Ascending aorta (tissue), 2 donors: Measurements from ENCODE around the gene STK24. TPM values are rescaled to one million over a fixed set of nuclear protein-coding genes. Genes with fewer than 3 reads are reported as not detected.
"Not testable (repeated sequence)": the region's sequence is repeated elsewhere in the genome, so short reads cannot be mapped to it uniquely, and the experiment has no call there.

Experiments
- DNase-seq, 2 donors: peaks; one replicate each; pipeline ENCODE4 v3.0.0-alpha.2; 2019; ENCODE audit warnings: low spot score in 2 of 2
- H3K27ac ChIP-seq, 2 donors: fragments of 200-600 bp; sonication (generic); one replicate each; pipeline ENCODE4 v1.5.1; 2016 to 2017; ENCODE audit warnings: mild to moderate bottlenecking in 1 of 2
- H3K27me3 ChIP-seq: fragments of 200-600 bp; sonication (generic); one replicate; pipeline ENCODE4 v1.5.1; 2017
- H3K36me3 ChIP-seq, 2 donors: fragments of 200-600 bp; sonication (generic); one replicate each; pipeline ENCODE4 v1.5.1; 2016
- H3K4me1 ChIP-seq, 2 donors: fragments of 200-600 bp; sonication (generic); one replicate each; pipeline ENCODE4 v1.5.1; 2016 to 2017; ENCODE audit warnings: mild to moderate bottlenecking in 1 of 2
- H3K4me3 ChIP-seq, 2 donors: fragments of 200-600 bp; sonication (generic); one replicate each; pipeline ENCODE4 v1.5.1; 2016 to 2017; ENCODE audit warnings: mild to moderate bottlenecking in 1 of 2
- H3K9me3 ChIP-seq, 2 donors: fragments of 200-600 bp; sonication (generic); one replicate each; pipeline ENCODE4 v1.5.1; 2016
- CTCF ChIP-seq, 3 experiments: fragments of 200-600 bp in 2 of 3; fragments of 450-650 bp in 1 of 3; sonication (generic) in 2 of 3; IDR thresholded peaks; one replicate each; pipeline ENCODE4 v1.5.1; 2016 to 2019; ENCODE audit warnings: antibody characterized with exemption in 3 of 3, mild to moderate bottlenecking in 1 of 3, moderate library complexity in 1 of 3
- intact Hi-C: fragments of 100-400 bp; cut with DNase I; formaldehyde crosslinking; loops from one replicate; pipeline ENCODE4 v1.15.1; 2023
- total RNA-seq: library from RNA; depleted of rRNA; stranded (reverse); fragments of >200 nt; gene quantifications from one replicate; pipeline ENCODE4 v1.1.0, GENCODE V29; 2016

Gene STK24
- total RNA-seq, 1 donor from 2014 or later = 35.4 TPM

- no peaks in the 10 kb centered on the region for H3K36me3 ChIP-seq
- no peak overlapping the region for H3K27ac ChIP-seq
- intact Hi-C loops = no loop called here
- H3K4me1 ChIP-seq = no peaks in the 10 kb centered on the region
- no peaks in the 10 kb centered on the region for H3K9me3 ChIP-seq
- TF ChIP-seq CTCF (IDR thresholded peaks at IDR 0.05) = no peak
- no peaks in the 10 kb centered on the region for H3K27me3 ChIP-seq
- DNase-seq = no peak
- no peak overlapping the region for H3K4me3 ChIP-seq
These were observed 160.5 kb downstream of the STK24 start for GRCh38 chr13:98416408-98416807.

GRCh38 chr13:98415326-98416070 lies 161.4 kb downstream of the STK24 start:
- no peaks in the 10 kb centered on the region for H3K36me3 ChIP-seq
- intact Hi-C loops = no loop called here

DNA sequence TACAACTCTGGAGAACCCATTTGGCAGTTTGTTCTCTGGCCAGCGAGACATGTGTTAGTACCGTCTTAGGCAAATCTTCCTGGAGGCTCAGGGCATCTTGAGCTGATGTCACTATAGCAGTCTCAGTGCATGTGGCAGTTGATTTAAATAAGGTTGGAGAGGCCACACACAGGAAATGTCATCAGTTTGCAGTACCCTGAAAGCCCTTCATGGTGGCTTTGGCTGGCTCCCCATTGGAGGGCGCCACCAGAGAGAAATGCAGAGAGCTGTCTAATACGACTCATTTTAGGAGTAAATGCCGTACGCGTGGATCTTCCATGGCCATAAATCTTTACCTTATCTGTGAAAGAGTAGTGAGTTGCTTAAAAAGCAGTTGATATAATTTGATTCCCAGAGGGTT lies 163.1 kb downstream of the STK24 start:
- no peak overlapping the region for H3K27ac ChIP-seq
- H3K27me3 ChIP-seq = no peaks in the 10 kb centered on the region
- intact Hi-C loops = no loop called here
- no peaks in the 10 kb centered on the region for H3K9me3 ChIP-seq
- no peak for DNase-seq
- H3K4me1 ChIP-seq = no peaks in the 10 kb centered on the region
- H3K36me3 ChIP-seq = no peaks in the 10 kb centered on the region
- no peak overlapping the region for H3K4me3 ChIP-seq
- no peak for TF ChIP-seq CTCF (IDR thresholded peaks at IDR 0.05)

More at GRCh38 chr13:98415326-98416070, 161.4 kb downstream of the STK24 start:
- Histone ChIP-seq H3K27me3 (no peaks in the 10 kb centered on the region), H3K4me1 (no peaks in the 10 kb centered on the region), H3K4me3 (no peak overlapping the region), H3K27ac (no peak overlapping the region), H3K9me3 (no peaks in the 10 kb centered on the region)
- TF ChIP-seq CTCF (IDR thresholded peaks at IDR 0.05) = no peak
- DNase-seq = no peak

DNA sequence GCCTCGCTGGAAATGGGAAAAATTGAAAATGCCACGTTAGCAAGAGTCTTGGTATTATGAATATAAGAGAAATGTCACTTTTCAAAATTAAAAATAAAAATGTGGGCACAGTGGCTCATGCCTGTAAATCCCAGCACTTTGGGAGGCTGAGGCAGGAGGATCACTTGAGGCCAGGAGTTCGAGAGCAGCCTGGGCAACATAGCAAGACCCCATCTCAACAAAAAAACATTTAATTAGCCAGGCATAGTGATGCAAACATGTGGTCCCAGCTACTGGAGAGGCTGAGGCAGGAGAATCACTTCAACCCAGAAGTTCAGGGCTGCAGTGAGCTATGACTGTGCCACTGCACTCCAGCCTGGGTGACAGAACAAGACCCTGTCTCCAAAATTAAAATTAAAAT lies 163.6 kb downstream of the STK24 start:
- intact Hi-C loops, H3K36me3 ChIP-seq, DNase-seq, H3K27me3 ChIP-seq, H3K27ac ChIP-seq, H3K4me3 ChIP-seq, H3K4me1 ChIP-seq, H3K9me3 ChIP-seq: not testable (repeated sequence)

GRCh38 chr13:98411617-98412265 lies 165.2 kb downstream of the STK24 start:
- H3K27me3 ChIP-seq = no peaks in the 10 kb centered on the region
- no peaks in the 10 kb centered on the region for H3K36me3 ChIP-seq
- H3K4me3 ChIP-seq = peak overlapping the region in 1 of 2 donors; percentile 20
- H3K27ac ChIP-seq = no peak overlapping the region
- H3K4me1 ChIP-seq = no peaks in the 10 kb centered on the region
- intact Hi-C loops = no loop called here
- no peaks in the 10 kb centered on the region for H3K9me3 ChIP-seq
- peak; percentile 34 to 71 for DNase-seq
- no peak for TF ChIP-seq CTCF (IDR thresholded peaks at IDR 0.05)

DNA sequence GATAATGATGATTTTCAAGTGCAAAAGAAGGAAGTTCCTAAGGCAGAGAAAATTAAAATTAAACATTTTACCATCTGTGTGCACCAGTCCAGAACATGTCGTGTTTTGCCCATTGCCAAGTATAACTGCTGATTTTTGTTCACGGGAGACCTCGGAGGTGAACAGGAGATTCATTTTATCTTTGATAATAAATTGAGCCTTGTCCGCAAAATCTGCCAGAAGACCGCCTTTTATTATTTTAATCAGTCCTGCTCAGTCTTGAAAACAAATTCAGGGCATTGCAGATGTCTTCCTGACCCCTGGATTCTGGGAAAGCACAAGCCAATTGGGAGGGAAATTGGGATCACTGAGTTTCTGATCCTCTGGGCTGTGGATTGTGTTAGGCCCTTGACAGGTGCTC lies 165.9 kb downstream of the STK24 start:
- Histone ChIP-seq H3K27ac (no peak overlapping the region), H3K4me3 (no peak overlapping the region), H3K27me3 (no peaks in the 10 kb centered on the region), H3K36me3 (no peaks in the 10 kb centered on the region), H3K9me3 (no peaks in the 10 kb centered on the region), H3K4me1 (no peaks in the 10 kb centered on the region)
- intact Hi-C loops = no loop called here
- no peak for DNase-seq
- no peak for TF ChIP-seq CTCF (IDR thresholded peaks at IDR 0.05)
